ENCODE measurements around the gene PLCG2.

PLCG2 gene

GRCh38 chr16:81932668-81933067 lies 153.6 kb downstream of the PLCG2 start:
- no peak for TF ChIP-seq TAF1 (IDR thresholded peaks at IDR 0.05; ENCODE audit: borderline replicate concordance, insufficient read depth, low read length)
- no peak for TF ChIP-seq POLR2AphosphoS5 (IDR thresholded peaks at IDR 0.05; ENCODE audit: low read depth, low read length)
- no peak for TF ChIP-seq REST (IDR thresholded peaks at IDR 0.05; ENCODE audit: insufficient read depth in 1 of 2, low read depth in 2 of 2, low read length in 2 of 2)
- no peak for TF ChIP-seq SIN3A (IDR thresholded peaks at IDR 0.05; ENCODE audit: borderline replicate concordance, insufficient read depth, low read length)
- no peak for TF ChIP-seq FOXP2 (optimal IDR thresholded peaks at IDR 0.05; ENCODE audit: borderline replicate concordance, extremely low read depth, extremely low read length, insufficient read depth)

DNA sequence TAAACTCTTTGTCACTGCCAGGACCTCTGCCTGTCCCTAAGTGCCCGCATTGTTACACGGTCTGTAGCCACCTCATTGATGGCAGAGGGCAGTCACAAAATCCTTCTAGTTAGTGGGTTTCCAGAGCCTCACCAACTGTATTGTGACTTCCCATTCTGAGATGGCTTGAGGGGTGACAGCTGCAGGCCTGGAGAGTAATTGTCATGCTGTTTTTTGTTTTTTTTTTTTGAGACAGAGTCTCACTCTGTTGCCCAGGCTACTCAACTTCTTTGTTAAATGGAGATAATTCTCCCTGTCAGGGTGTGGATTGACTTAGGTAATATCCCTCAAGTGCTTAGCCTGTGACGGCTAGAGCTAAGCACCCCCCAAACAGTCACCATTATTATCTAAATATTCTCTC lies 154.3 kb downstream of the PLCG2 start:
- TF ChIP-seq FOXP2 (optimal IDR thresholded peaks at IDR 0.05; ENCODE audit: borderline replicate concordance, extremely low read depth, extremely low read length, insufficient read depth): no peak
- no peak for TF ChIP-seq REST (IDR thresholded peaks at IDR 0.05; ENCODE audit: insufficient read depth in 1 of 2, low read depth in 2 of 2, low read length in 2 of 2)
- no peak for TF ChIP-seq SIN3A (IDR thresholded peaks at IDR 0.05; ENCODE audit: borderline replicate concordance, insufficient read depth, low read length)
- TF ChIP-seq TAF1 (IDR thresholded peaks at IDR 0.05; ENCODE audit: borderline replicate concordance, insufficient read depth, low read length): no peak
- no peak for TF ChIP-seq POLR2AphosphoS5 (IDR thresholded peaks at IDR 0.05; ENCODE audit: low read depth, low read length)

GRCh38 chr16:81936209-81937000 lies 157.3 kb downstream of the PLCG2 start:
- no peak for TF ChIP-seq FOXP2 (optimal IDR thresholded peaks at IDR 0.05; ENCODE audit: borderline replicate concordance, extremely low read depth, extremely low read length, insufficient read depth)
- no peak for TF ChIP-seq TAF1 (IDR thresholded peaks at IDR 0.05; ENCODE audit: borderline replicate concordance, insufficient read depth, low read length)
- TF ChIP-seq REST (IDR thresholded peaks at IDR 0.05; ENCODE audit: insufficient read depth in 1 of 2, low read depth in 2 of 2, low read length in 2 of 2): no peak
- no peak for TF ChIP-seq SIN3A (IDR thresholded peaks at IDR 0.05; ENCODE audit: borderline replicate concordance, insufficient read depth, low read length)
- TF ChIP-seq POLR2AphosphoS5 (IDR thresholded peaks at IDR 0.05; ENCODE audit: low read depth, low read length): no peak

GRCh38 chr16:81937305-81938038 lies 158.4 kb downstream of the PLCG2 start:
- TF ChIP-seq REST (IDR thresholded peaks at IDR 0.05; ENCODE audit: insufficient read depth in 1 of 2, low read depth in 2 of 2, low read length in 2 of 2) (no peak), SIN3A (IDR thresholded peaks at IDR 0.05; ENCODE audit: borderline replicate concordance, insufficient read depth, low read length) (no peak), TAF1 (IDR thresholded peaks at IDR 0.05; ENCODE audit: borderline replicate concordance, insufficient read depth, low read length) (no peak), FOXP2 (optimal IDR thresholded peaks at IDR 0.05; ENCODE audit: borderline replicate concordance, extremely low read depth, extremely low read length, insufficient read depth) (no peak), POLR2AphosphoS5 (IDR thresholded peaks at IDR 0.05; ENCODE audit: low read depth, low read length) (no peak)

All from PFSK-1 (cell line).